Gastrocnemius medialis (tissue), 4 donors: ENCODE measurements around the gene RAB43.
"Not testable (repeated sequence)": the region's sequence is repeated elsewhere in the genome, so short reads cannot be mapped to it uniquely, and the experiment has no call there.

Experiments used
- CTCF ChIP-seq, 5 experiments: fragments of 450-650 bp in 3 of 5; fragments of 200-600 bp in 2 of 5; sonication (generic) in 2 of 5; IDR thresholded peaks in 4 of 5; conservative IDR thresholded peaks in 1 of 5; 1 replicate in 4 of 5; 2 replicates in 1 of 5; pipeline ENCODE4 v1.5.1; 2016 to 2019; ENCODE audit warnings: antibody characterized with exemption in 5 of 5, mild to moderate bottlenecking in 3 of 5, moderate library complexity in 3 of 5
- POLR2A ChIP-seq, 2 donors: fragments of 450-650 bp; IDR thresholded peaks; one replicate each; pipeline ENCODE4 v1.6.1; 2017; ENCODE audit warnings: antibody characterized with exemption in 2 of 2, mild to moderate bottlenecking in 2 of 2, moderate library complexity in 2 of 2

- TF ChIP-seq POLR2A (IDR thresholded peaks at IDR 0.05); CTCF (IDR thresholded peaks at IDR 0.05 in 4 of 5, conservative IDR thresholded peaks at IDR 0.05 in 1 of 5): not testable (repeated sequence)
These were observed 33.7 kb downstream of the RAB43 start for GRCh38 chr3:129087904-129088303.
